K562 (cell line): ENCODE data around the gene CLPSL1. TPM values are rescaled to one million over a fixed set of nuclear protein-coding genes. Genes with fewer than 3 reads are reported as not detected.

Experiments used
- CBFA2T3 ChIP-seq: fragments of 450-650 bp; IDR thresholded peaks from 2 replicates; pipeline ENCODE4 v1.6.1; 2017
- CTCF ChIP-seq, 3 experiments: IDR thresholded peaks in 2 of 3; conservative IDR thresholded peaks in 1 of 3; 2 replicates each; pipeline ENCODE4 v1.5.1; 2011 to 2012; ENCODE audit warnings: low read length in 3 of 3, mild to moderate bottlenecking in 3 of 3, control low read depth in 2 of 3, improper control_type of control experiment in 1 of 3, inconsistent platforms in 1 of 3, low read depth in 1 of 3, mixed read lengths in 1 of 3, moderate library complexity in 1 of 3; ENCODE audit not compliant: insufficient read depth in 2 of 3
- MLX ChIP-seq, 2 experiments: fragments of 450-650 bp in 1 of 2; sonication (generic) in 1 of 2; formaldehyde crosslinking; conservative IDR thresholded peaks; 2 replicates each; pipeline versions ENCODE4 v1.4.0 to v1.8.1; 2020 to 2022; ENCODE audit warnings: mild to moderate bottlenecking in 1 of 2, missing genetic modification reagents in 1 of 2
- PTBP1 ChIP-seq: fragments of 200-400 bp; formaldehyde crosslinking; IDR thresholded peaks from 2 replicates; pipeline ENCODE4 v1.6.1; 2017; ENCODE audit warnings: low read depth, low read length
- RAD21 ChIP-seq, 2 experiments: fragments of 250-450 bp in 1 of 2; fragments of 450-650 bp in 1 of 2; sonication (Bioruptor Pico) in 1 of 2; formaldehyde crosslinking in 1 of 2; IDR thresholded peaks in 1 of 2; conservative IDR thresholded peaks in 1 of 2; 2 replicates each; pipeline versions ENCODE4 v1.4.0 to v1.8.0; 2020 to 2022; ENCODE audit warnings: mild to moderate bottlenecking in 2 of 2, moderate library complexity in 1 of 2
- SMC3 ChIP-seq: conservative IDR thresholded peaks from 2 replicates; pipeline ENCODE4 v1.6.1; 2011; ENCODE audit warnings: low read depth, low read length, improper control_type of control experiment; ENCODE audit not compliant: insufficient read depth
- SNIP1 ChIP-seq: fragments of 450-650 bp; IDR thresholded peaks from 2 replicates; pipeline ENCODE4 v1.7.1; 2017; ENCODE audit warnings: low read depth, mild to moderate bottlenecking
- XRCC5 ChIP-seq: fragments of 200-400 bp; formaldehyde crosslinking; IDR thresholded peaks from 2 replicates; pipeline ENCODE4 v1.6.1; 2017; ENCODE audit warnings: low read depth, mild to moderate bottlenecking, low read length
- ZHX1 ChIP-seq: fragments of 150-350 bp; conservative IDR thresholded peaks from 2 replicates; pipeline ENCODE4 v1.6.1; 2014; ENCODE audit warnings: low read length
- polyA plus RNA-seq, 8 experiments: library from polyadenylated mRNA; depleted of rRNA in 4 of 8; stranded (reverse) in 5 of 8; unstranded in 3 of 8; fragments of >200 nt; fragmentation: Nextera tagmentation in 2 of 8; fragmentation: Illumina TruSeq in 1 of 8; extraction: Ambion mirVana in 2 of 8; extraction: Trizol in 1 of 8; gene quantifications; 2 replicates each; pipeline versions ENCODE4 v1.2.1 to v1.2.3, GENCODE V29; 2011 to 2014; ENCODE audit warnings: inconsistent platforms in 1 of 8, missing spikeins in 1 of 8
- total RNA-seq, 7 experiments: library from RNA; depleted of rRNA in 6 of 7; stranded (reverse); fragments of >200 nt in 6 of 7; fragmentation: Illumina TruSeq in 2 of 7; extraction: Trizol in 2 of 7; gene quantifications; 2 replicates each; pipeline versions ENCODE4 v1.2.1 to v1.2.3, GENCODE V29; 2011 to 2021; ENCODE audit warnings: low replicate concordance in 1 of 7

The CLPSL1 gene
- total and polyA plus RNA-seq, 9 of the 15 experiments (the other 6 are each of a cell fraction or from before 2014, with no cell fraction given), result not detected

- TF ChIP-seq RAD21 (CRISPR knock-in tag; conservative IDR thresholded peaks at IDR 0.05 in 1 of 2, IDR thresholded peaks at IDR 0.05 in 1 of 2), result peak; percentile 51 to 79
- TF ChIP-seq XRCC5, result peak; percentile 67; the same call in 1 of the 2 replicates
- no peak for TF ChIP-seq SNIP1
- TF ChIP-seq CBFA2T3, result no peak
- no peak for TF ChIP-seq ZHX1
- peak; percentile 79 to 83 (median 83) for TF ChIP-seq CTCF (IDR thresholded peaks at IDR 0.05 in 2 of 3, conservative IDR thresholded peaks at IDR 0.05 in 1 of 3; ENCODE audit: insufficient read depth in 2 of 3, low read depth in 1 of 3, low read length in 3 of 3)
- TF ChIP-seq MLX (CRISPR knock-in tag; conservative IDR thresholded peaks at IDR 0.05), result no peak
- TF ChIP-seq PTBP1, result no peak
- peak; percentile 82 for TF ChIP-seq SMC3
- TF ChIP-seq, all 486 proteins: peak for 6
These were observed 23.2 kb upstream of the CLPSL1 start (continued) for GRCh38 chr6:35757456-35758123.
